HepG2 (cell line): Measurements from ENCODE around the gene SNN. TPM values are rescaled to one million over a fixed set of nuclear protein-coding genes. Genes with fewer than 3 reads are reported as not detected.

Source experiments
- CREM ChIP-seq, 2 experiments: sonication (generic) in 1 of 2; formaldehyde crosslinking in 1 of 2; IDR thresholded peaks; 2 replicates each; pipeline versions ENCODE4 v1.4.0 to v1.6.1; 2016 to 2020; ENCODE audit warnings: antibody characterized with exemption in 1 of 2, mild to moderate bottlenecking in 1 of 2, missing genetic modification reagents in 1 of 2
- DNMT3B ChIP-seq: conservative IDR thresholded peaks from 2 replicates; pipeline ENCODE4 v1.6.1; 2016; ENCODE audit warnings: missing biosample characterization, control low read depth
- PHB2 ChIP-seq: fragments of 450-650 bp; IDR thresholded peaks from 2 replicates; pipeline ENCODE4 v1.6.1; 2018; ENCODE audit not compliant: partially characterized antibody
- ZC3H4 ChIP-seq: sonication (generic); formaldehyde crosslinking; IDR thresholded peaks from 2 replicates; pipeline ENCODE4 v1.4.0; 2020; ENCODE audit warnings: missing genetic modification reagents, borderline replicate concordance
- ZNF138 ChIP-seq: sonication (generic); formaldehyde crosslinking; IDR thresholded peaks from 2 replicates; pipeline ENCODE4 v1.5.0; 2020; ENCODE audit warnings: mild to moderate bottlenecking, low read depth, missing genetic modification reagents
- ZNF317 ChIP-seq: sonication (generic); formaldehyde crosslinking; IDR thresholded peaks from 2 replicates; pipeline ENCODE4 v1.5.0; 2020; ENCODE audit warnings: mild to moderate bottlenecking, missing genetic modification reagents
- polyA plus RNA-seq, 8 experiments: library from polyadenylated mRNA; depleted of rRNA in 3 of 8; stranded (reverse) in 7 of 8; unstranded in 1 of 8; fragments of >200 nt; fragmentation: Illumina TruSeq in 4 of 8; extraction: Trizol in 4 of 8; gene quantifications; 2 replicates each; pipeline versions ENCODE4 v1.2.1 to v1.2.3, GENCODE V29; 2011 to 2016; ENCODE audit warnings: low read depth in 4 of 8, missing spikeins in 1 of 8, mixed read lengths in 1 of 8; ENCODE audit not compliant: insufficient read depth in 1 of 8
- total RNA-seq, 5 experiments: library from RNA; depleted of rRNA; stranded (reverse); fragments of >200 nt; fragmentation: Illumina TruSeq; extraction: Trizol; gene quantifications; 2 replicates each; pipeline ENCODE4 v1.2.3, GENCODE V29; 2016; ENCODE audit warnings: low read depth in 1 of 5
- TF ChIP-seq, protein P1 (sequence below): sonication (generic); formaldehyde crosslinking; IDR thresholded peaks from 2 replicates; pipeline ENCODE4 v1.9.0; 2021; ENCODE audit warnings: missing genetic modification reagents, borderline replicate concordance
- TF ChIP-seq, protein P2 (sequence below): sonication (generic); formaldehyde crosslinking; IDR thresholded peaks from 2 replicates; pipeline ENCODE4 v1.4.0; 2020; ENCODE audit warnings: missing genetic modification reagents, mild to moderate bottlenecking, borderline replicate concordance
- TF ChIP-seq, protein P3 (sequence below): sonication (generic); formaldehyde crosslinking; IDR thresholded peaks from 2 replicates; pipeline ENCODE4 v1.5.1; 2020; ENCODE audit warnings: missing genetic modification reagents, mild to moderate bottlenecking, borderline replicate concordance
- TF ChIP-seq, protein P4 (sequence below): sonication (generic); formaldehyde crosslinking; IDR thresholded peaks from 2 replicates; pipeline ENCODE4 v1.4.0; 2020; ENCODE audit warnings: missing genetic modification reagents
- TF ChIP-seq, protein P5 (sequence below): sonication (generic); IDR thresholded peaks from 2 replicates; pipeline ENCODE4 v1.6.1; 2016; ENCODE audit warnings: low read depth, borderline replicate concordance
- TF ChIP-seq, protein P6 (sequence below): sonication (generic); formaldehyde crosslinking; IDR thresholded peaks from 2 replicates; pipeline ENCODE4 v1.8.1; 2022; ENCODE audit warnings: low read depth, mild to moderate bottlenecking, missing genetic modification reagents
- TF ChIP-seq, protein P7 (sequence below): sonication (generic); formaldehyde crosslinking; IDR thresholded peaks from 2 replicates; pipeline ENCODE4 v1.4.0; 2020; ENCODE audit warnings: missing genetic modification reagents, borderline replicate concordance

The SNN gene
- total and polyA plus RNA-seq, 2 of the 13 experiments (the other 11 are each of a cell fraction or from before 2014, with no cell fraction given): 5.2 to 8.4 TPM

DNA sequence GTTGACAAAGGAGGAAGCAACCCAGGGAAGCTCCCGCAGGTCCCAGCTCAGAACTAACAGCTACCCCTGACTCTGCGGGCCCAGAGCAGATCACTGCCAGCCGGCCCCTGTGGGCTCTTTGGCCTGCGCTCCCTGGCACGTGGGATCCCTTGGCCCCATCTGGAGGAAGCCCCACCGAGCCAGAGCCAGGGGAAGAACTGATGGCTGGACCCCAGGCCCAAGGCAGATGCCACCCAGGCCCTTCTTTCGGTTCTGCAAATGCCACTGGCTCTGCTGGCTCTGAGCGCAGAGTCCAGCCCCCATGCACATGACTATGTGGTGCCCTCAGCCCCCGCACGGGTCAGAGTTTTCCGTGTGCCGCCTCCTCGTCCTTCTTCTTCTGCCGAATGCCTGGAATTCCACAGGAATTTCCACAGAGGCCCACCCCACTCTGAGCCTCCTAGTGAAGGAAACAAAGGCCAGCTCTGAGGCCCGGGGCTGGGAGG is 35.8 kb upstream of the SNN start (continued):
- TF ChIP-seq, protein P1, sequence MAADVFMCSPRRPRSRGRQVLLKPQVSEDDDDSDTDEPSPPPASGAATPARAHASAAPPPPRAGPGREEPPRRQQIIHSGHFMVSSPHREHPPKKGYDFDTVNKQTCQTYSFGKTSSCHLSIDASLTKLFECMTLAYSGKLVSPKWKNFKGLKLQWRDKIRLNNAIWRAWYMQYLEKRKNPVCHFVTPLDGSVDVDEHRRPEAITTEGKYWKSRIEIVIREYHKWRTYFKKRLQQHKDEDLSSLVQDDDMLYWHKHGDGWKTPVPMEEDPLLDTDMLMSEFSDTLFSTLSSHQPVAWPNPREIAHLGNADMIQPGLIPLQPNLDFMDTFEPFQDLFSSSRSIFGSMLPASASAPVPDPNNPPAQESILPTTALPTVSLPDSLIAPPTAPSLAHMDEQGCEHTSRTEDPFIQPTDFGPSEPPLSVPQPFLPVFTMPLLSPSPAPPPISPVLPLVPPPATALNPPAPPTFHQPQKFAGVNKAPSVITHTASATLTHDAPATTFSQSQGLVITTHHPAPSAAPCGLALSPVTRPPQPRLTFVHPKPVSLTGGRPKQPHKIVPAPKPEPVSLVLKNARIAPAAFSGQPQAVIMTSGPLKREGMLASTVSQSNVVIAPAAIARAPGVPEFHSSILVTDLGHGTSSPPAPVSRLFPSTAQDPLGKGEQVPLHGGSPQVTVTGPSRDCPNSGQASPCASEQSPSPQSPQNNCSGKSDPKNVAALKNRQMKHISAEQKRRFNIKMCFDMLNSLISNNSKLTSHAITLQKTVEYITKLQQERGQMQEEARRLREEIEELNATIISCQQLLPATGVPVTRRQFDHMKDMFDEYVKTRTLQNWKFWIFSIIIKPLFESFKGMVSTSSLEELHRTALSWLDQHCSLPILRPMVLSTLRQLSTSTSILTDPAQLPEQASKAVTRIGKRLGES (CRISPR knock-in tag): no peak; the same call in 1 of the 2 replicates
- TF ChIP-seq, protein P2, sequence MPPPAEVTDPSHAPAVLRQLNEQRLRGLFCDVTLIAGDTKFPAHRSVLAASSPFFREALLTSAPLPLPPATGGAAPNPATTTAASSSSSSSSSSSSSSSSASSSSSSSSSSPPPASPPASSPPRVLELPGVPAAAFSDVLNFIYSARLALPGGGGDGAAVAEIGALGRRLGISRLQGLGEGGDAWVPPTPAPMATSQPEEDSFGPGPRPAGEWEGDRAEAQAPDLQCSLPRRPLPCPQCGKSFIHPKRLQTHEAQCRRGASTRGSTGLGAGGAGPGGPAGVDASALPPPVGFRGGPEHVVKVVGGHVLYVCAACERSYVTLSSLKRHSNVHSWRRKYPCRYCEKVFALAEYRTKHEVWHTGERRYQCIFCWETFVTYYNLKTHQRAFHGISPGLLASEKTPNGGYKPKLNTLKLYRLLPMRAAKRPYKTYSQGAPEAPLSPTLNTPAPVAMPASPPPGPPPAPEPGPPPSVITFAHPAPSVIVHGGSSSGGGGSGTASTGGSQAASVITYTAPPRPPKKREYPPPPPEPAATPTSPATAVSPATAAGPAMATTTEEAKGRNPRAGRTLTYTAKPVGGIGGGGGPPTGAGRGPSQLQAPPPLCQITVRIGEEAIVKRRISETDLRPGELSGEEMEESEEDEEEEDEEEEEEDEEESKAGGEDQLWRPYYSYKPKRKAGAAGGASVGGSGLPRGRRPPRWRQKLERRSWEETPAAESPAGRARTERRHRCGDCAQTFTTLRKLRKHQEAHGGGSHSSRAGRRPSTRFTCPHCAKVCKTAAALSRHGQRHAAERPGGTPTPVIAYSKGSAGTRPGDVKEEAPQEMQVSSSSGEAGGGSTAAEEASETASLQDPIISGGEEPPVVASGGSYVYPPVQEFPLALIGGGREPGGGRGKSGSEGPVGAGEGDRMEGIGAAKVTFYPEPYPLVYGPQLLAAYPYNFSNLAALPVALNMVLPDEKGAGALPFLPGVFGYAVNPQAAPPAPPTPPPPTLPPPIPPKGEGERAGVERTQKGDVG (CRISPR knock-in tag): no peak
- TF ChIP-seq ZC3H4 (no peak), PHB2 (no peak), CREM (IDR thresholded peaks at IDR 0.05) (no peak), CREM (CRISPR knock-in tag; IDR thresholded peaks at IDR 0.05) (no peak), ZNF317 (CRISPR knock-in tag) (no peak), ZNF138 (CRISPR knock-in tag) (no peak), DNMT3B (CRISPR knock-in tag) (no peak)
- TF ChIP-seq, protein P3, sequence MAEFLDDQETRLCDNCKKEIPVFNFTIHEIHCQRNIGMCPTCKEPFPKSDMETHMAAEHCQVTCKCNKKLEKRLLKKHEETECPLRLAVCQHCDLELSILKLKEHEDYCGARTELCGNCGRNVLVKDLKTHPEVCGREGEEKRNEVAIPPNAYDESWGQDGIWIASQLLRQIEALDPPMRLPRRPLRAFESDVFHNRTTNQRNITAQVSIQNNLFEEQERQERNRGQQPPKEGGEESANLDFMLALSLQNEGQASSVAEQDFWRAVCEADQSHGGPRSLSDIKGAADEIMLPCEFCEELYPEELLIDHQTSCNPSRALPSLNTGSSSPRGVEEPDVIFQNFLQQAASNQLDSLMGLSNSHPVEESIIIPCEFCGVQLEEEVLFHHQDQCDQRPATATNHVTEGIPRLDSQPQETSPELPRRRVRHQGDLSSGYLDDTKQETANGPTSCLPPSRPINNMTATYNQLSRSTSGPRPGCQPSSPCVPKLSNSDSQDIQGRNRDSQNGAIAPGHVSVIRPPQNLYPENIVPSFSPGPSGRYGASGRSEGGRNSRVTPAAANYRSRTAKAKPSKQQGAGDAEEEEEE (CRISPR knock-in tag): no peak
- TF ChIP-seq, protein P4, sequence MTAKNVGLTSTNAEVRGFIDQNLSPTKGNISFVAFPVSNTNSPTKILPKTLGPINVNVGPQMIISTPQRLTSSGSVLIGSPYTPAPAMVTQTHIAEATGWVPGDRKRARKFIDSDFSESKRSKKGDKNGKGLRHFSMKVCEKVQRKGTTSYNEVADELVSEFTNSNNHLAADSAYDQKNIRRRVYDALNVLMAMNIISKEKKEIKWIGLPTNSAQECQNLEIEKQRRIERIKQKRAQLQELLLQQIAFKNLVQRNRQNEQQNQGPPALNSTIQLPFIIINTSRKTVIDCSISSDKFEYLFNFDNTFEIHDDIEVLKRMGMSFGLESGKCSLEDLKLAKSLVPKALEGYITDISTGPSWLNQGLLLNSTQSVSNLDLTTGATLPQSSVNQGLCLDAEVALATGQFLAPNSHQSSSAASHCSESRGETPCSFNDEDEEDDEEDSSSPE (CRISPR knock-in tag): no peak
- TF ChIP-seq, protein P5, sequence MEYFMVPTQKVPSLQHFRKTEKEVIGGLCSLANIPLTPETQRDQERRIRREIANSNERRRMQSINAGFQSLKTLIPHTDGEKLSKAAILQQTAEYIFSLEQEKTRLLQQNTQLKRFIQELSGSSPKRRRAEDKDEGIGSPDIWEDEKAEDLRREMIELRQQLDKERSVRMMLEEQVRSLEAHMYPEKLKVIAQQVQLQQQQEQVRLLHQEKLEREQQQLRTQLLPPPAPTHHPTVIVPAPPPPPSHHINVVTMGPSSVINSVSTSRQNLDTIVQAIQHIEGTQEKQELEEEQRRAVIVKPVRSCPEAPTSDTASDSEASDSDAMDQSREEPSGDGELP: no peak
- TF ChIP-seq, protein P6, sequence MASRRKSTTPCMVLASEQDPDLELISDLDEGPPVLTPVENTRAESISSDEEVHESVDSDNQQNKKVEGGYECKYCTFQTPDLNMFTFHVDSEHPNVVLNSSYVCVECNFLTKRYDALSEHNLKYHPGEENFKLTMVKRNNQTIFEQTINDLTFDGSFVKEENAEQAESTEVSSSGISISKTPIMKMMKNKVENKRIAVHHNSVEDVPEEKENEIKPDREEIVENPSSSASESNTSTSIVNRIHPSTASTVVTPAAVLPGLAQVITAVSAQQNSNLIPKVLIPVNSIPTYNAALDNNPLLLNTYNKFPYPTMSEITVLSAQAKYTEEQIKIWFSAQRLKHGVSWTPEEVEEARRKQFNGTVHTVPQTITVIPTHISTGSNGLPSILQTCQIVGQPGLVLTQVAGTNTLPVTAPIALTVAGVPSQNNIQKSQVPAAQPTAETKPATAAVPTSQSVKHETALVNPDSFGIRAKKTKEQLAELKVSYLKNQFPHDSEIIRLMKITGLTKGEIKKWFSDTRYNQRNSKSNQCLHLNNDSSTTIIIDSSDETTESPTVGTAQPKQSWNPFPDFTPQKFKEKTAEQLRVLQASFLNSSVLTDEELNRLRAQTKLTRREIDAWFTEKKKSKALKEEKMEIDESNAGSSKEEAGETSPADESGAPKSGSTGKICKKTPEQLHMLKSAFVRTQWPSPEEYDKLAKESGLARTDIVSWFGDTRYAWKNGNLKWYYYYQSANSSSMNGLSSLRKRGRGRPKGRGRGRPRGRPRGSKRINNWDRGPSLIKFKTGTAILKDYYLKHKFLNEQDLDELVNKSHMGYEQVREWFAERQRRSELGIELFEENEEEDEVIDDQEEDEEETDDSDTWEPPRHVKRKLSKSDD (CRISPR knock-in tag): peak; percentile 35; the same call in 1 of the 2 replicates
- TF ChIP-seq, protein P7, sequence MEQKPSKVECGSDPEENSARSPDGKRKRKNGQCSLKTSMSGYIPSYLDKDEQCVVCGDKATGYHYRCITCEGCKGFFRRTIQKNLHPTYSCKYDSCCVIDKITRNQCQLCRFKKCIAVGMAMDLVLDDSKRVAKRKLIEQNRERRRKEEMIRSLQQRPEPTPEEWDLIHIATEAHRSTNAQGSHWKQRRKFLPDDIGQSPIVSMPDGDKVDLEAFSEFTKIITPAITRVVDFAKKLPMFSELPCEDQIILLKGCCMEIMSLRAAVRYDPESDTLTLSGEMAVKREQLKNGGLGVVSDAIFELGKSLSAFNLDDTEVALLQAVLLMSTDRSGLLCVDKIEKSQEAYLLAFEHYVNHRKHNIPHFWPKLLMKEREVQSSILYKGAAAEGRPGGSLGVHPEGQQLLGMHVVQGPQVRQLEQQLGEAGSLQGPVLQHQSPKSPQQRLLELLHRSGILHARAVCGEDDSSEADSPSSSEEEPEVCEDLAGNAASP (CRISPR knock-in tag): no peak
